Upper lobe of left lung (tissue), 6 donors: ENCODE data around the gene YLPM1. TPM values are rescaled to one million over a fixed set of nuclear protein-coding genes. Genes with fewer than 3 reads are reported as not detected.

Experiments
- ATAC-seq, 2 donors: fragments of 200-7000 bp; cut with Tn5 transposase; one replicate each; pipeline ENCODE4 v1.9.1; 2022; ENCODE audit warnings: mild to moderate bottlenecking in 2 of 2, moderate library complexity in 2 of 2; ENCODE audit not compliant: low FRiP score in 2 of 2
- DNase-seq, 2 donors: peaks; one replicate each; pipeline ENCODE4 v3.0.0-alpha.2; 2019 to 2020
- H3K27ac ChIP-seq, 4 donors: fragments of 200-600 bp; sonication (generic); one replicate each; pipeline ENCODE4 v1.5.1; 2016 to 2019
- H3K27me3 ChIP-seq, 4 donors: fragments of 200-600 bp; sonication (generic); one replicate each; pipeline ENCODE4 v1.5.1; 2017 to 2019
- H3K36me3 ChIP-seq, 4 donors: fragments of 200-600 bp; sonication (generic); one replicate each; pipeline ENCODE4 v1.5.1; 2016 to 2019
- H3K4me1 ChIP-seq, 4 donors: fragments of 200-600 bp; sonication (generic); one replicate each; pipeline ENCODE4 v1.5.1; 2018 to 2019
- H3K4me3 ChIP-seq, 4 donors: fragments of 200-600 bp; sonication (generic); one replicate each; pipeline ENCODE4 v1.5.1; 2017 to 2019; ENCODE audit warnings: mild to moderate bottlenecking in 2 of 4, moderate library complexity in 1 of 4
- H3K9me3 ChIP-seq, 4 donors: fragments of 200-600 bp; sonication (generic); one replicate each; pipeline ENCODE4 v1.5.1; 2018 to 2019
- EP300 ChIP-seq, 4 donors: sonication (generic); formaldehyde crosslinking; IDR thresholded peaks; one replicate each; pipeline ENCODE4 v1.5.1; 2017; ENCODE audit warnings: antibody characterized with exemption in 4 of 4, control low read depth in 2 of 4
- POLR2A ChIP-seq, 4 donors: fragments of 450-650 bp; IDR thresholded peaks; one replicate each; pipeline ENCODE4 v1.5.1; 2016 to 2017; ENCODE audit warnings: antibody characterized with exemption in 4 of 4, mild to moderate bottlenecking in 2 of 4
- POLR2AphosphoS5 ChIP-seq, 2 donors: sonication (generic); formaldehyde crosslinking; IDR thresholded peaks; one replicate each; pipeline ENCODE4 v1.5.1; 2017; ENCODE audit warnings: antibody characterized with exemption in 2 of 2
- WGBS, 2 donors: methylation state at CpG; one replicate each; pipeline ENCODE4 v1.1.5; 2017 to 2018; 5-methylcytosine and 5-hydroxymethylcytosine counted together
- total RNA-seq, 6 donors: library from RNA; depleted of rRNA in 4 of 6; stranded (reverse); fragments of >200 nt in 4 of 6; gene quantifications; one replicate each; pipeline versions ENCODE4 v1.1.0 to v1.2.1, GENCODE V29; 2016 to 2021
- TF ChIP-seq, protein P1 (sequence below), 6 experiments: fragments of 450-650 bp in 4 of 6; fragments of 200-600 bp in 2 of 6; sonication (generic) in 2 of 6; IDR thresholded peaks; one replicate each; pipeline ENCODE4 v1.5.1; 2016 to 2019; ENCODE audit warnings: antibody characterized with exemption in 6 of 6
- donor health status: DM: no; HTN: no; CAD: no; lungs with moderate emphysema.
- donor health status: DM: no; HTN: yes; CAD: no; lungs with severe emphysema.

YLPM1 gene
- total RNA-seq, 6 donors from 2014 or later, result 38.8 to 85.9 (median 45.6) TPM

DNA sequence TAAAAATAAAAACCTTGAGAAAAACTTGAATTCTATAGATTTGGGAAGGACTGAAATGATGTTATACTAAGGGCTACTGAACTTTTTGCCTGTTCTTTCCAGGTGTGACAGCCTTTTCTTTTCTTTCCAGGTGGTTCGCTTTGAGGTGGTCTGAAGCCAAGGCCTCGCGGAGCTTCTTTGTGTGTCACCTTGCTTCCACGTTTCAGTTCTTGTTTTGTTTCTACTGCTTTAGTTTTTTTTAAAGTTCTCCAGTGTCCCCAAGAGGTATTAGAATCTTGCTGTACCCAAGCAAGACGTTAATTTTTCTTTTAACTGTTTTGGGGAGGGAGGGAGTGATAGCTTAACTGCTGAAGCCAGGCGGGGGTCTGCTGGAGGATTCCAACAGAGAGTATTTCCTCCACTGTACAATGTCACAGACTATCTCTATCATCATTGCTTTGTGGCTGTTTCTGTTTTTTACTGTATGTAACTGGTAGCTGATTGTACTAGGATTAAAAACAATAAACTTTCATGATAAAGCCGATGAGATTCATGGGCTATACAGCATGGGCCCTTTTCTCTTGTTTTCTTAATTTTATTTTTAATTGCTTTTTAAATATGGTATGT, 72.6 kb downstream of the YLPM1 start:
- no peak for ATAC-seq
- Histone ChIP-seq H3K36me3 (peaks cover 0 to 34% (median 9%) of the 10 kb centered on the region in 4 donors), H3K9me3 (no peaks in the 10 kb centered on the region), H3K27ac (no peak overlapping the region), H3K4me1 (no peaks in the 10 kb centered on the region), H3K4me3 (no peak overlapping the region), H3K27me3 (no peaks in the 10 kb centered on the region)
- 85 to 87% methylated on average over 7 of the region's 7 CpGs for WGBS, 2 donors
- no peak for DNase-seq
- TF ChIP-seq, protein P1, sequence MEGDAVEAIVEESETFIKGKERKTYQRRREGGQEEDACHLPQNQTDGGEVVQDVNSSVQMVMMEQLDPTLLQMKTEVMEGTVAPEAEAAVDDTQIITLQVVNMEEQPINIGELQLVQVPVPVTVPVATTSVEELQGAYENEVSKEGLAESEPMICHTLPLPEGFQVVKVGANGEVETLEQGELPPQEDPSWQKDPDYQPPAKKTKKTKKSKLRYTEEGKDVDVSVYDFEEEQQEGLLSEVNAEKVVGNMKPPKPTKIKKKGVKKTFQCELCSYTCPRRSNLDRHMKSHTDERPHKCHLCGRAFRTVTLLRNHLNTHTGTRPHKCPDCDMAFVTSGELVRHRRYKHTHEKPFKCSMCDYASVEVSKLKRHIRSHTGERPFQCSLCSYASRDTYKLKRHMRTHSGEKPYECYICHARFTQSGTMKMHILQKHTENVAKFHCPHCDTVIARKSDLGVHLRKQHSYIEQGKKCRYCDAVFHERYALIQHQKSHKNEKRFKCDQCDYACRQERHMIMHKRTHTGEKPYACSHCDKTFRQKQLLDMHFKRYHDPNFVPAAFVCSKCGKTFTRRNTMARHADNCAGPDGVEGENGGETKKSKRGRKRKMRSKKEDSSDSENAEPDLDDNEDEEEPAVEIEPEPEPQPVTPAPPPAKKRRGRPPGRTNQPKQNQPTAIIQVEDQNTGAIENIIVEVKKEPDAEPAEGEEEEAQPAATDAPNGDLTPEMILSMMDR (IDR thresholded peaks at IDR 0.05), result no peak
- TF ChIP-seq POLR2AphosphoS5 (IDR thresholded peaks at IDR 0.05) (no peak), EP300 (IDR thresholded peaks at IDR 0.05) (no peak), POLR2A (IDR thresholded peaks at IDR 0.05) (no peak)

DNA sequence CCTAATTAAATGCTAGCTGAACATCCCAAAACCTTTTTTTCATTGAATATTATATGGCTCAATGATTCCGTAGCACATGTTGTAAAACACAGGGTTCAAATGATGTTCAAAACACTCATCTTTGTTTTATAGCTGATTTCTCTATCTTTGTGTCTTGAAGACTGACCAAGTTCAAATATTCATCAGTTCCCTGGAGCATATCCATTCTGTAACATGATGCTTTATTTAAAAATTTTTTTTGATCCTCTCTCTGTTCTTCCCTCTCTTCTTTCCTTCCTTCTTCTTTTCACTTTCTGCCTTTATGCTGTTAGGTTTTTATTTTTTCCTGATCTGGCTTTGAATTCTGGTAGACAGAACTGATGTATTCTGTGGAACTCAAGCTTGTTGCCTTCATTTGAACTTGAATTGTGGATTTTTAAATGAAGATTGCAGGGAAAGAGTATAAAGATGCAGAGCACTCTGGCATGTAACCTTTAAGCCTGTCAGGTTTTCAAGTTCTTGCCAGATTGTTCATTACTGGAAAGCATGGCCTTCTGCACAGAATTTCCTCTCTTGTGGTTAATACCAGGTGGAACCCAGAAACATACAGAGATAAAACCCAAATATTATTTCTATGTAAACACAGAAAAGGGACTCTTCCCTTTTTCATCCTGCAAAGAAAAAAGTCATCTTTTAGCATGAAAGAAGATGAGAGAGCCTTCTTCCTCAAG, 73.3 kb downstream of the YLPM1 start:
- Histone ChIP-seq H3K9me3 (no peaks in the 10 kb centered on the region), H3K27ac (no peak overlapping the region), H3K4me3 (no peak overlapping the region), H3K4me1 (no peaks in the 10 kb centered on the region), H3K36me3 (peaks cover 0 to 34% (median 6%) of the 10 kb centered on the region in 4 donors), H3K27me3 (no peaks in the 10 kb centered on the region)
- ATAC-seq, result no peak
- WGBS, 2 donors, result 90 to 97% methylated on average over 1 of the region's 1 CpG
- no peak for DNase-seq
- TF ChIP-seq POLR2A (IDR thresholded peaks at IDR 0.05), result no peak
- no peak for TF ChIP-seq POLR2AphosphoS5 (IDR thresholded peaks at IDR 0.05)
- no peak for TF ChIP-seq EP300 (IDR thresholded peaks at IDR 0.05)
- TF ChIP-seq, protein P1 (IDR thresholded peaks at IDR 0.05), result no peak

DNA sequence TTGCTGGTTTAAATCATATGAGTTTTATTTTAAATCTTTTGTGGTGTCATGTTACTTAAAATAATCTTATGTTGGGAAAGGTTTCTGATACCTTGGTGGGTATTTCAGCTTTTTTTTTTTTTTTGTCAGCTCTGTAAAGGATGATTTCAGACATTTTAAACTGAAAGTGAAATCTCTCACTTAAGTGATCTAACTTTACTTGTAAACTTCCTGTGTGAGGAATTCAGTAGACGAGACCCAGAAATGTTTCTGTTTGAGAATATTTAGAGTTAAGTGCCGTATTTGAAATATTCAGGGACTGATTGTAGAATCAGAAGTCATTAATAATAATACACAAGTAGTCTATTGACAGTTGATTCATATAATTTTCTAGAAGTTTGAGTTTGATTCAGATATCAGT, 75.0 kb downstream of the YLPM1 start:
- peak overlapping the region; percentile 48 to 71 (median 60) for H3K27ac ChIP-seq
- DNase-seq, result no peak
- H3K36me3 ChIP-seq, result peaks cover 0 to 39% (median 2%) of the 10 kb centered on the region in 4 donors

DNA sequence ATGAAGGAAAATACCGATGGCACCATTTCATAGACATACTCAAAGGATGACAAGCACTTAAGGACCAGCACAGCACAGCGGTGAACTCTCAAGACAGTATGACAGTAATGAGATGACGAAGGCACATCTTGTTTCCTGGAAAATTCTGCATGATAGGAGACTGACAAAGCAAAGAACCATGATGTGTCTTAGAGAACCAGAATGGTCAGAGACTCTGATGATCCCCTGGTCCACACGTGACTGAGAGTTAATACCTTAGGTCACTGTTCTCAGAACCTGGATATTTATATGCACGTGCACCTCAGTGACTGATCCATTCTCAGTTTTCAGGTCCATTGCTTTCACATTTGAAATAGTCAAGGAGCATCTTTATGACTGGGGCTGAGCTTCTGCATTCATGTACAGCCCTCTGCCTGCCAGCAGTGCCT, 77.5 kb downstream of the YLPM1 start:
- H3K27me3 ChIP-seq, result no peaks in the 10 kb centered on the region
- H3K9me3 ChIP-seq, result no peaks in the 10 kb centered on the region
- H3K27ac ChIP-seq, result no peak overlapping the region
- peaks cover 0 to 26% (median 0%) of the 10 kb centered on the region in 4 donors for H3K36me3 ChIP-seq
- WGBS, 2 donors, result 82 to 91% methylated on average over 5 of the region's 5 CpGs
- H3K4me3 ChIP-seq, result no peak overlapping the region
- ATAC-seq (no peak), DNase-seq (no peak)
- TF ChIP-seq EP300 (IDR thresholded peaks at IDR 0.05) (no peak), POLR2A (IDR thresholded peaks at IDR 0.05) (no peak), POLR2AphosphoS5 (IDR thresholded peaks at IDR 0.05) (no peak)
- TF ChIP-seq, protein P1 (IDR thresholded peaks at IDR 0.05), result no peak
- H3K4me1 ChIP-seq, result no peaks in the 10 kb centered on the region

More for the DNA sequence above, 75.0 kb downstream of the YLPM1 start:
- H3K9me3 ChIP-seq, result no peaks in the 10 kb centered on the region
- H3K4me1 ChIP-seq, result no peaks in the 10 kb centered on the region
- WGBS, 2 donors, result 28 to 29% methylated on average over 2 of the region's 2 CpGs
- no peak for TF ChIP-seq POLR2A (IDR thresholded peaks at IDR 0.05)
- TF ChIP-seq EP300 (IDR thresholded peaks at IDR 0.05), result no peak
- TF ChIP-seq, protein P1 (IDR thresholded peaks at IDR 0.05), result no peak
- TF ChIP-seq POLR2AphosphoS5 (IDR thresholded peaks at IDR 0.05), result no peak
- no peak overlapping the region for H3K4me3 ChIP-seq
- no peaks in the 10 kb centered on the region for H3K27me3 ChIP-seq
- ATAC-seq, result no peak
